WTC11 (cell line): ENCODE data around the gene NFIX. TPM values are rescaled to one million over a fixed set of nuclear protein-coding genes. Genes with fewer than 3 reads are reported as not detected.

Experiments
- ATF1 ChIP-seq: sonication (generic); formaldehyde crosslinking; IDR thresholded peaks from 2 replicates; pipeline ENCODE4 v1.8.1; 2023; ENCODE audit warnings: mild to moderate bottlenecking, moderate library complexity, missing genetic modification reagents
- CREM ChIP-seq: sonication (generic); formaldehyde crosslinking; IDR thresholded peaks from 2 replicates; pipeline ENCODE4 v1.8.1; 2022; ENCODE audit warnings: mild to moderate bottlenecking, missing genetic modification reagents, moderate library complexity
- ESRRA ChIP-seq: sonication (generic); formaldehyde crosslinking; IDR thresholded peaks from 2 replicates; pipeline ENCODE4 v1.8.1; 2022; ENCODE audit warnings: mild to moderate bottlenecking, missing genetic modification reagents, borderline replicate concordance
- GRHL2 ChIP-seq: fragments of 250-450 bp; sonication (Bioruptor Pico); IDR thresholded peaks from 2 replicates; pipeline ENCODE4 v1.8.0; 2022; ENCODE audit warnings: mild to moderate bottlenecking, moderate library complexity; ENCODE audit not compliant: insufficient replicate concordance, severe bottlenecking
- NFYB ChIP-seq: sonication (generic); formaldehyde crosslinking; conservative IDR thresholded peaks from 2 replicates; pipeline ENCODE4 v1.8.0; 2022; ENCODE audit warnings: low read depth, missing genetic modification reagents
- OVOL2 ChIP-seq: fragments of 250-450 bp; sonication (Bioruptor Pico); IDR thresholded peaks from 2 replicates; pipeline ENCODE4 v1.9.0; 2021; ENCODE audit warnings: mild to moderate bottlenecking, borderline replicate concordance
- RORB ChIP-seq: fragments of 250-450 bp; sonication (Bioruptor Pico); IDR thresholded peaks from 2 replicates; pipeline ENCODE4 v1.9.0; 2021; ENCODE audit warnings: mild to moderate bottlenecking
- SMAD3 ChIP-seq: sonication (generic); formaldehyde crosslinking; IDR thresholded peaks from 2 replicates; pipeline ENCODE4 v1.8.0; 2022; ENCODE audit warnings: missing genetic modification reagents, mild to moderate bottlenecking, borderline replicate concordance
- SP1 ChIP-seq: sonication (generic); formaldehyde crosslinking; conservative IDR thresholded peaks from 2 replicates; pipeline ENCODE4 v1.8.1; 2022; ENCODE audit warnings: missing genetic modification reagents
- TCF7 ChIP-seq: sonication (generic); formaldehyde crosslinking; IDR thresholded peaks from 2 replicates; pipeline ENCODE4 v1.8.0; 2022; ENCODE audit warnings: mild to moderate bottlenecking, low read depth, missing genetic modification reagents, moderate library complexity
- ZNF219 ChIP-seq: sonication (generic); formaldehyde crosslinking; IDR thresholded peaks from 2 replicates; pipeline ENCODE4 v1.8.0; 2023; ENCODE audit warnings: missing genetic modification reagents, mild to moderate bottlenecking, borderline replicate concordance
- ZNF671 ChIP-seq: fragments of 250-450 bp; sonication (Bioruptor Pico); IDR thresholded peaks from 2 replicates; pipeline ENCODE4 v1.8.0; 2021; ENCODE audit warnings: mild to moderate bottlenecking
- total RNA-seq: library from RNA; stranded (reverse); gene quantifications from 3 replicates; pipeline ENCODE4 v1.2.3, GENCODE V29; 2021
- TF ChIP-seq, protein P1 (sequence below): fragments of 250-450 bp; sonication (Bioruptor Pico); IDR thresholded peaks from 2 replicates; pipeline ENCODE4 v1.9.0; 2021; ENCODE audit warnings: moderate library complexity, mild to moderate bottlenecking, inconsistent platforms, borderline replicate concordance
- TF ChIP-seq, protein P2 (sequence below): fragments of 250-450 bp; sonication (Bioruptor Pico); IDR thresholded peaks from 2 replicates; pipeline ENCODE4 v1.8.0; 2021; ENCODE audit warnings: mild to moderate bottlenecking
- TF ChIP-seq, protein P3 (sequence below): fragments of 250-450 bp; sonication (Bioruptor Pico); conservative IDR thresholded peaks from 2 replicates; pipeline ENCODE4 v1.9.0; 2021; ENCODE audit warnings: mild to moderate bottlenecking
- TF ChIP-seq, protein P4 (sequence below): sonication (generic); formaldehyde crosslinking; IDR thresholded peaks from 2 replicates; pipeline ENCODE4 v1.8.0; 2023; ENCODE audit warnings: missing genetic modification reagents, mild to moderate bottlenecking, borderline replicate concordance
- TF ChIP-seq, protein P5 (sequence below): sonication (generic); formaldehyde crosslinking; IDR thresholded peaks from 2 replicates; pipeline ENCODE4 v1.8.0; 2022; ENCODE audit warnings: mild to moderate bottlenecking, missing genetic modification reagents
- TF ChIP-seq, protein P6 (sequence below): sonication (generic); formaldehyde crosslinking; IDR thresholded peaks from 2 replicates; pipeline ENCODE4 v1.8.1; 2023; ENCODE audit warnings: mild to moderate bottlenecking, missing genetic modification reagents
- TF ChIP-seq, protein P7 (sequence below): fragments of 250-450 bp; sonication (Bioruptor Pico); IDR thresholded peaks from 2 replicates; pipeline ENCODE4 v1.9.0; 2021; ENCODE audit warnings: mild to moderate bottlenecking, borderline replicate concordance

The NFIX gene
- total RNA-seq, 1 experiment from 2014 or later, result 1.4 TPM

DNA sequence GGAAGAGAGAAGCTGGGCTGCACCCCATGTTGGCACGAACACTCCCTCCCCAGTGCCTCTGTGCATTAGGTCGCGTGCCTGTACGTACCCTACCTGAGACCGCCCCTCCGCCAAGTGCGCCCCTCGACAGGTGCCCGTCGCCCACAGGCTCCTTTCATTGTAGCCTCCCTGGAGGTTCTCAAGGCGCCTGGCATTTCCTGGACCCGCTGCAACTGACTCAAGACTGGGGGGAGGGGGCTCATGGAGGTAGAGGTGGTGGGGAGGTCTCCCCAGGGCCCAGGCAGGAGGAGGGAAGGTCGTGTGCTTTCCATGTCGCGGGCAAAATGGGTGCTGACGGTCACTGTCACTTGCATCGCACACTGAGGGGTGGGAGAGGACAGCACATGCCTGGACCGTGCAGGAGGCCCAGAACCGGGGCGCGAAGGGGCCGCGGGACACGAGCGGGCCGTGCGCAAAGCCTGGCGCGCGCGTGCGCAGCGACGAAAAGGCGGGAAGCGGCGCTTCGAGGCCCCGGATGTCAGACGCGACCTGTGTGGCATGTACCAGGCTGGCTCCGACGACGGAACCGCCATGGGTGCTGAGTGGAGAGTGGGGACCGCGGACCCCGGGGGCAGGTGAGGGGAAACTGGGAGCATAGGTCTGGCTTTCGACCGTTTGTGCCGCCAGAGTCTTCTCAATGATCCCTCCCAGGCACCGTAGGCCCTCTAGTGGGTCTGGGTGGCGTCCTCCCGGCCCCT lies 16.5 kb downstream of the NFIX start (continued):
- TF ChIP-seq ZNF671 (CRISPR knock-in tag) (no peak), SMAD3 (CRISPR knock-in tag) (peak; percentile 82; the same call in 1 of the 2 replicates), GRHL2 (CRISPR knock-in tag) (no peak), CREM (peak; percentile 74; the same call in 1 of the 2 replicates), ESRRA (CRISPR knock-in tag) (peak; percentile 93; the same call in 1 of the 2 replicates), RORB (CRISPR knock-in tag) (no peak), NFYB (CRISPR knock-in tag) (peak; percentile 47), ZNF219 (no peak), SP1 (CRISPR knock-in tag) (no peak), ATF1 (CRISPR knock-in tag) (no peak; the same call in 1 of the 2 replicates), TCF7 (CRISPR knock-in tag) (peak; percentile 94), OVOL2 (CRISPR knock-in tag) (no peak)
- TF ChIP-seq, protein P1, sequence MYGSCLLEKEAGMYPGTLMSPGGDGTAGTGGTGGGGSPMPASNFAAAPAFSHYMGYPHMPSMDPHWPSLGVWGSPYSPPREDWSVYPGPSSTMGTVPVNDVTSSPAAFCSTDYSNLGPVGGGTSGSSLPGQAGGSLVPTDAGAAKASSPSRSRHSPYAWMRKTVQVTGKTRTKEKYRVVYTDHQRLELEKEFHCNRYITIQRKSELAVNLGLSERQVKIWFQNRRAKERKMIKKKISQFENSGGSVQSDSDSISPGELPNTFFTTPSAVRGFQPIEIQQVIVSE (CRISPR knock-in tag), result no peak
- TF ChIP-seq, protein P2, sequence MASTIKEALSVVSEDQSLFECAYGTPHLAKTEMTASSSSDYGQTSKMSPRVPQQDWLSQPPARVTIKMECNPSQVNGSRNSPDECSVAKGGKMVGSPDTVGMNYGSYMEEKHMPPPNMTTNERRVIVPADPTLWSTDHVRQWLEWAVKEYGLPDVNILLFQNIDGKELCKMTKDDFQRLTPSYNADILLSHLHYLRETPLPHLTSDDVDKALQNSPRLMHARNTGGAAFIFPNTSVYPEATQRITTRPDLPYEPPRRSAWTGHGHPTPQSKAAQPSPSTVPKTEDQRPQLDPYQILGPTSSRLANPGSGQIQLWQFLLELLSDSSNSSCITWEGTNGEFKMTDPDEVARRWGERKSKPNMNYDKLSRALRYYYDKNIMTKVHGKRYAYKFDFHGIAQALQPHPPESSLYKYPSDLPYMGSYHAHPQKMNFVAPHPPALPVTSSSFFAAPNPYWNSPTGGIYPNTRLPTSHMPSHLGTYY, result no peak
- TF ChIP-seq, protein P3, sequence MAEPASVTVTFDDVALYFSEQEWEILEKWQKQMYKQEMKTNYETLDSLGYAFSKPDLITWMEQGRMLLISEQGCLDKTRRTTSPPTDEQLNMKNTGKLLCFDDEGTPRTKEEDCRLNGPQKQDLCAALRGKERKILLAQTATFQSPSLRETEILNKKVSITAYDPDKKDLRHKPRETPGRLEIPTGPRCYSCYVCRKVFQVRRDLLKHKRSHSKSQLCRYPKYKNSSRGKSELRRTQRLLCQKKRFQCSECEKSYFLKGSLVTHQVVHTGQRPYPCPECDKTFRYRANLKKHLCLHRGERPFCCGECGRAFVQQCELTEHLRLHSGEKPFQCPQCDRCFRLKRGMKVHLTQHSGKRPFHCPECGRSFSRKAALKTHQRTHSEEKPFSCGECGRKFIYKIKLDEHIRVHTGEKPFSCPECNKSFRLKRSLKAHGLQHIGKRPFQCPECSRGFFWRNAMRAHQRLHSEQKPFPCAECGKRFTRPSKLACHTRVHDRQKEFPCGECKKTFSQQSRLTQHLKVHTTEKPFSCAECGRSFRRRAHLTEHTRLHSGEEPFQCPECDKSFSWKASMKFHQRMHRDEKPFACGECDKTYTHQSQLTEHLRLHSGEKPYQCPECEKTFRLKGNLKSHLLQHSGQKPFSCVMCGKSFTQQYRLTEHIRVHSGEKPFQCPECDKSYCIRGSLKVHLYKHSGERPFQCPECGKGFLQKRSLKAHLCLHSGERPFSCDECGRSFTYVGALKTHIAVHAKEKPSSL (CRISPR knock-in tag), result no peak
- TF ChIP-seq, protein P4, sequence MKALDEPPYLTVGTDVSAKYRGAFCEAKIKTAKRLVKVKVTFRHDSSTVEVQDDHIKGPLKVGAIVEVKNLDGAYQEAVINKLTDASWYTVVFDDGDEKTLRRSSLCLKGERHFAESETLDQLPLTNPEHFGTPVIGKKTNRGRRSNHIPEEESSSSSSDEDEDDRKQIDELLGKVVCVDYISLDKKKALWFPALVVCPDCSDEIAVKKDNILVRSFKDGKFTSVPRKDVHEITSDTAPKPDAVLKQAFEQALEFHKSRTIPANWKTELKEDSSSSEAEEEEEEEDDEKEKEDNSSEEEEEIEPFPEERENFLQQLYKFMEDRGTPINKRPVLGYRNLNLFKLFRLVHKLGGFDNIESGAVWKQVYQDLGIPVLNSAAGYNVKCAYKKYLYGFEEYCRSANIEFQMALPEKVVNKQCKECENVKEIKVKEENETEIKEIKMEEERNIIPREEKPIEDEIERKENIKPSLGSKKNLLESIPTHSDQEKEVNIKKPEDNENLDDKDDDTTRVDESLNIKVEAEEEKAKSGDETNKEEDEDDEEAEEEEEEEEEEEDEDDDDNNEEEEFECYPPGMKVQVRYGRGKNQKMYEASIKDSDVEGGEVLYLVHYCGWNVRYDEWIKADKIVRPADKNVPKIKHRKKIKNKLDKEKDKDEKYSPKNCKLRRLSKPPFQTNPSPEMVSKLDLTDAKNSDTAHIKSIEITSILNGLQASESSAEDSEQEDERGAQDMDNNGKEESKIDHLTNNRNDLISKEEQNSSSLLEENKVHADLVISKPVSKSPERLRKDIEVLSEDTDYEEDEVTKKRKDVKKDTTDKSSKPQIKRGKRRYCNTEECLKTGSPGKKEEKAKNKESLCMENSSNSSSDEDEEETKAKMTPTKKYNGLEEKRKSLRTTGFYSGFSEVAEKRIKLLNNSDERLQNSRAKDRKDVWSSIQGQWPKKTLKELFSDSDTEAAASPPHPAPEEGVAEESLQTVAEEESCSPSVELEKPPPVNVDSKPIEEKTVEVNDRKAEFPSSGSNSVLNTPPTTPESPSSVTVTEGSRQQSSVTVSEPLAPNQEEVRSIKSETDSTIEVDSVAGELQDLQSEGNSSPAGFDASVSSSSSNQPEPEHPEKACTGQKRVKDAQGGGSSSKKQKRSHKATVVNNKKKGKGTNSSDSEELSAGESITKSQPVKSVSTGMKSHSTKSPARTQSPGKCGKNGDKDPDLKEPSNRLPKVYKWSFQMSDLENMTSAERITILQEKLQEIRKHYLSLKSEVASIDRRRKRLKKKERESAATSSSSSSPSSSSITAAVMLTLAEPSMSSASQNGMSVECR (CRISPR knock-in tag), result peak; percentile 92
- TF ChIP-seq, protein P5, sequence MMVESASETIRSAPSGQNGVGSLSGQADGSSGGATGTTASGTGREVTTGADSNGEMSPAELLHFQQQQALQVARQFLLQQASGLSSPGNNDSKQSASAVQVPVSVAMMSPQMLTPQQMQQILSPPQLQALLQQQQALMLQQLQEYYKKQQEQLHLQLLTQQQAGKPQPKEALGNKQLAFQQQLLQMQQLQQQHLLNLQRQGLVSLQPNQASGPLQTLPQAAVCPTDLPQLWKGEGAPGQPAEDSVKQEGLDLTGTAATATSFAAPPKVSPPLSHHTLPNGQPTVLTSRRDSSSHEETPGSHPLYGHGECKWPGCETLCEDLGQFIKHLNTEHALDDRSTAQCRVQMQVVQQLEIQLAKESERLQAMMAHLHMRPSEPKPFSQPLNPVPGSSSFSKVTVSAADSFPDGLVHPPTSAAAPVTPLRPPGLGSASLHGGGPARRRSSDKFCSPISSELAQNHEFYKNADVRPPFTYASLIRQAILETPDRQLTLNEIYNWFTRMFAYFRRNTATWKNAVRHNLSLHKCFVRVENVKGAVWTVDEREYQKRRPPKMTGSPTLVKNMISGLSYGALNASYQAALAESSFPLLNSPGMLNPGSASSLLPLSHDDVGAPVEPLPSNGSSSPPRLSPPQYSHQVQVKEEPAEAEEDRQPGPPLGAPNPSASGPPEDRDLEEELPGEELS (CRISPR knock-in tag), result peak; percentile 99
- TF ChIP-seq, protein P6, sequence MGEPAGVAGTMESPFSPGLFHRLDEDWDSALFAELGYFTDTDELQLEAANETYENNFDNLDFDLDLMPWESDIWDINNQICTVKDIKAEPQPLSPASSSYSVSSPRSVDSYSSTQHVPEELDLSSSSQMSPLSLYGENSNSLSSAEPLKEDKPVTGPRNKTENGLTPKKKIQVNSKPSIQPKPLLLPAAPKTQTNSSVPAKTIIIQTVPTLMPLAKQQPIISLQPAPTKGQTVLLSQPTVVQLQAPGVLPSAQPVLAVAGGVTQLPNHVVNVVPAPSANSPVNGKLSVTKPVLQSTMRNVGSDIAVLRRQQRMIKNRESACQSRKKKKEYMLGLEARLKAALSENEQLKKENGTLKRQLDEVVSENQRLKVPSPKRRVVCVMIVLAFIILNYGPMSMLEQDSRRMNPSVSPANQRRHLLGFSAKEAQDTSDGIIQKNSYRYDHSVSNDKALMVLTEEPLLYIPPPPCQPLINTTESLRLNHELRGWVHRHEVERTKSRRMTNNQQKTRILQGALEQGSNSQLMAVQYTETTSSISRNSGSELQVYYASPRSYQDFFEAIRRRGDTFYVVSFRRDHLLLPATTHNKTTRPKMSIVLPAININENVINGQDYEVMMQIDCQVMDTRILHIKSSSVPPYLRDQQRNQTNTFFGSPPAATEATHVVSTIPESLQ (CRISPR knock-in tag), result peak; percentile 60; the same call in 1 of the 2 replicates
- TF ChIP-seq, protein P7, sequence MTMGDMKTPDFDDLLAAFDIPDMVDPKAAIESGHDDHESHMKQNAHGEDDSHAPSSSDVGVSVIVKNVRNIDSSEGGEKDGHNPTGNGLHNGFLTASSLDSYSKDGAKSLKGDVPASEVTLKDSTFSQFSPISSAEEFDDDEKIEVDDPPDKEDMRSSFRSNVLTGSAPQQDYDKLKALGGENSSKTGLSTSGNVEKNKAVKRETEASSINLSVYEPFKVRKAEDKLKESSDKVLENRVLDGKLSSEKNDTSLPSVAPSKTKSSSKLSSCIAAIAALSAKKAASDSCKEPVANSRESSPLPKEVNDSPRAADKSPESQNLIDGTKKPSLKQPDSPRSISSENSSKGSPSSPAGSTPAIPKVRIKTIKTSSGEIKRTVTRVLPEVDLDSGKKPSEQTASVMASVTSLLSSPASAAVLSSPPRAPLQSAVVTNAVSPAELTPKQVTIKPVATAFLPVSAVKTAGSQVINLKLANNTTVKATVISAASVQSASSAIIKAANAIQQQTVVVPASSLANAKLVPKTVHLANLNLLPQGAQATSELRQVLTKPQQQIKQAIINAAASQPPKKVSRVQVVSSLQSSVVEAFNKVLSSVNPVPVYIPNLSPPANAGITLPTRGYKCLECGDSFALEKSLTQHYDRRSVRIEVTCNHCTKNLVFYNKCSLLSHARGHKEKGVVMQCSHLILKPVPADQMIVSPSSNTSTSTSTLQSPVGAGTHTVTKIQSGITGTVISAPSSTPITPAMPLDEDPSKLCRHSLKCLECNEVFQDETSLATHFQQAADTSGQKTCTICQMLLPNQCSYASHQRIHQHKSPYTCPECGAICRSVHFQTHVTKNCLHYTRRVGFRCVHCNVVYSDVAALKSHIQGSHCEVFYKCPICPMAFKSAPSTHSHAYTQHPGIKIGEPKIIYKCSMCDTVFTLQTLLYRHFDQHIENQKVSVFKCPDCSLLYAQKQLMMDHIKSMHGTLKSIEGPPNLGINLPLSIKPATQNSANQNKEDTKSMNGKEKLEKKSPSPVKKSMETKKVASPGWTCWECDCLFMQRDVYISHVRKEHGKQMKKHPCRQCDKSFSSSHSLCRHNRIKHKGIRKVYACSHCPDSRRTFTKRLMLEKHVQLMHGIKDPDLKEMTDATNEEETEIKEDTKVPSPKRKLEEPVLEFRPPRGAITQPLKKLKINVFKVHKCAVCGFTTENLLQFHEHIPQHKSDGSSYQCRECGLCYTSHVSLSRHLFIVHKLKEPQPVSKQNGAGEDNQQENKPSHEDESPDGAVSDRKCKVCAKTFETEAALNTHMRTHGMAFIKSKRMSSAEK, result no peak
